ENCODE data around the gene ADRB2.

DNA sequence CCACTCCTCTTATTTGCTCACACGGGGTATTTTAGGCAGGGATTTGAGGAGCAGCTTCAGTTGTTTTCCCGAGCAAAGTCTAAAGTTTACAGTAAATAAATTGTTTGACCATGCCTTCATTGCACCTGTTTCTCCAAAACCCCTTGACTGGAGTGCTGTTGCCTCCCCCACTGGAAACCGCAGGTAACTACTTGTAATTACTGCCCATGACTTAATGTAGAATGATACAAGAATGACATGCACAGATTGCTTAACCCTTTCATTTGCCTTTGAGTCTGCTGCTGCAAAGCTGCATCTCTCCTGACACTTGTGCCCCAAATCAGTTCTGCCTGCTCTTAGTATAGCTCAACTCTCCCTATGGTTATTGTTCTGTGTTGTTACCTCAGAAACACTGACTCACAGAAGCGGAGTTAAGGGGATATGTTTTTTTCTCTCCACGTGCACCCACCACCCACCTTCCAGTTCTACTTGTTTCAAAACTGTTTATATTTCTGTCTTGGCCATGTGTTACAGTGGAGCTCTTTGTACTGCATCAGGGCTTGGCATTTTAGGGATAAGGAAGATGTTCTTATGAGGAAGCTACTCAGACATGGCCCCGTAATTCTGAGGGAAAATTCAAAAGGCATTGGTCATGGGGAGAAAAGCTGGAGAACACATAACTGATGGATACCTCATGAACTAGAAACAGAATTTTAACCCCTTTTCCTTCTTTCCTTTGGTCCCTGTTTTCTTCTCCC is 2.3 kb downstream of the ADRB2 start:
- TF ChIP-seq, protein P1, sequence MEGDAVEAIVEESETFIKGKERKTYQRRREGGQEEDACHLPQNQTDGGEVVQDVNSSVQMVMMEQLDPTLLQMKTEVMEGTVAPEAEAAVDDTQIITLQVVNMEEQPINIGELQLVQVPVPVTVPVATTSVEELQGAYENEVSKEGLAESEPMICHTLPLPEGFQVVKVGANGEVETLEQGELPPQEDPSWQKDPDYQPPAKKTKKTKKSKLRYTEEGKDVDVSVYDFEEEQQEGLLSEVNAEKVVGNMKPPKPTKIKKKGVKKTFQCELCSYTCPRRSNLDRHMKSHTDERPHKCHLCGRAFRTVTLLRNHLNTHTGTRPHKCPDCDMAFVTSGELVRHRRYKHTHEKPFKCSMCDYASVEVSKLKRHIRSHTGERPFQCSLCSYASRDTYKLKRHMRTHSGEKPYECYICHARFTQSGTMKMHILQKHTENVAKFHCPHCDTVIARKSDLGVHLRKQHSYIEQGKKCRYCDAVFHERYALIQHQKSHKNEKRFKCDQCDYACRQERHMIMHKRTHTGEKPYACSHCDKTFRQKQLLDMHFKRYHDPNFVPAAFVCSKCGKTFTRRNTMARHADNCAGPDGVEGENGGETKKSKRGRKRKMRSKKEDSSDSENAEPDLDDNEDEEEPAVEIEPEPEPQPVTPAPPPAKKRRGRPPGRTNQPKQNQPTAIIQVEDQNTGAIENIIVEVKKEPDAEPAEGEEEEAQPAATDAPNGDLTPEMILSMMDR (IDR thresholded peaks at IDR 0.05; ENCODE audit: low read depth, low read length, missing input control): no peak
- TF ChIP-seq SP1 (IDR thresholded peaks at IDR 0.05): peak; percentile 52
- TF ChIP-seq, protein P2, sequence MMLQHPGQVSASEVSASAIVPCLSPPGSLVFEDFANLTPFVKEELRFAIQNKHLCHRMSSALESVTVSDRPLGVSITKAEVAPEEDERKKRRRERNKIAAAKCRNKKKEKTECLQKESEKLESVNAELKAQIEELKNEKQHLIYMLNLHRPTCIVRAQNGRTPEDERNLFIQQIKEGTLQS (IDR thresholded peaks at IDR 0.05): no peak
- TF ChIP-seq, protein P3, sequence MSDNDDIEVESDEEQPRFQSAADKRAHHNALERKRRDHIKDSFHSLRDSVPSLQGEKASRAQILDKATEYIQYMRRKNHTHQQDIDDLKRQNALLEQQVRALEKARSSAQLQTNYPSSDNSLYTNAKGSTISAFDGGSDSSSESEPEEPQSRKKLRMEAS (IDR thresholded peaks at IDR 0.05): peak; percentile 8
- TF ChIP-seq, protein P4, sequence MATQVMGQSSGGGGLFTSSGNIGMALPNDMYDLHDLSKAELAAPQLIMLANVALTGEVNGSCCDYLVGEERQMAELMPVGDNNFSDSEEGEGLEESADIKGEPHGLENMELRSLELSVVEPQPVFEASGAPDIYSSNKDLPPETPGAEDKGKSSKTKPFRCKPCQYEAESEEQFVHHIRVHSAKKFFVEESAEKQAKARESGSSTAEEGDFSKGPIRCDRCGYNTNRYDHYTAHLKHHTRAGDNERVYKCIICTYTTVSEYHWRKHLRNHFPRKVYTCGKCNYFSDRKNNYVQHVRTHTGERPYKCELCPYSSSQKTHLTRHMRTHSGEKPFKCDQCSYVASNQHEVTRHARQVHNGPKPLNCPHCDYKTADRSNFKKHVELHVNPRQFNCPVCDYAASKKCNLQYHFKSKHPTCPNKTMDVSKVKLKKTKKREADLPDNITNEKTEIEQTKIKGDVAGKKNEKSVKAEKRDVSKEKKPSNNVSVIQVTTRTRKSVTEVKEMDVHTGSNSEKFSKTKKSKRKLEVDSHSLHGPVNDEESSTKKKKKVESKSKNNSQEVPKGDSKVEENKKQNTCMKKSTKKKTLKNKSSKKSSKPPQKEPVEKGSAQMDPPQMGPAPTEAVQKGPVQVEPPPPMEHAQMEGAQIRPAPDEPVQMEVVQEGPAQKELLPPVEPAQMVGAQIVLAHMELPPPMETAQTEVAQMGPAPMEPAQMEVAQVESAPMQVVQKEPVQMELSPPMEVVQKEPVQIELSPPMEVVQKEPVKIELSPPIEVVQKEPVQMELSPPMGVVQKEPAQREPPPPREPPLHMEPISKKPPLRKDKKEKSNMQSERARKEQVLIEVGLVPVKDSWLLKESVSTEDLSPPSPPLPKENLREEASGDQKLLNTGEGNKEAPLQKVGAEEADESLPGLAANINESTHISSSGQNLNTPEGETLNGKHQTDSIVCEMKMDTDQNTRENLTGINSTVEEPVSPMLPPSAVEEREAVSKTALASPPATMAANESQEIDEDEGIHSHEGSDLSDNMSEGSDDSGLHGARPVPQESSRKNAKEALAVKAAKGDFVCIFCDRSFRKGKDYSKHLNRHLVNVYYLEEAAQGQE (IDR thresholded peaks at IDR 0.05): no peak
- peak; percentile 16 for TF ChIP-seq YY1 (IDR thresholded peaks at IDR 0.05)
- no peak for TF ChIP-seq TAF1 (conservative IDR thresholded peaks at IDR 0.05)
- peak in 1 of 2 donors; percentile 54 for TF ChIP-seq RAD21 (IDR thresholded peaks at IDR 0.05)
- TF ChIP-seq HNF4G (IDR thresholded peaks at IDR 0.05): peak; percentile 33
- no peak for TF ChIP-seq NR2F2 (IDR thresholded peaks at IDR 0.05)
- no peak for TF ChIP-seq FOXA1 (IDR thresholded peaks at IDR 0.05)

Measured in liver (tissue), 3 donors.